HepG2 (cell line): ENCODE data around the gene LHX3. TPM values are rescaled to one million over a fixed set of nuclear protein-coding genes. Genes with fewer than 3 reads are reported as not detected.

Experiments used
- ARNT2 ChIP-seq: sonication (generic); formaldehyde crosslinking; IDR thresholded peaks from 2 replicates; pipeline ENCODE4 v1.8.0; 2022; ENCODE audit warnings: mild to moderate bottlenecking, low read depth, missing genetic modification reagents, moderate library complexity
- CENPBD1 ChIP-seq: sonication (generic); formaldehyde crosslinking; IDR thresholded peaks from 2 replicates; pipeline ENCODE4 v1.8.0; 2022; ENCODE audit warnings: missing genetic modification reagents, low read depth, mild to moderate bottlenecking, borderline replicate concordance
- CHD4 ChIP-seq: fragments of 200-600 bp; sonication (generic); IDR thresholded peaks from 2 replicates; pipeline ENCODE4 v1.7.0; 2017; ENCODE audit warnings: mild to moderate bottlenecking, low read length, borderline replicate concordance
- CSRNP1 ChIP-seq: sonication (generic); formaldehyde crosslinking; IDR thresholded peaks from 2 replicates; pipeline ENCODE4 v1.8.1; 2023; ENCODE audit warnings: mild to moderate bottlenecking, missing genetic modification reagents
- HNRNPUL1 ChIP-seq: fragments of 200-400 bp; formaldehyde crosslinking; IDR thresholded peaks from 2 replicates; pipeline ENCODE4 v1.6.1; 2017; ENCODE audit warnings: low read depth, mild to moderate bottlenecking, low read length, moderate library complexity
- HOXA3 ChIP-seq: sonication (generic); formaldehyde crosslinking; IDR thresholded peaks from 2 replicates; pipeline ENCODE4 v1.5.0; 2020; ENCODE audit warnings: missing genetic modification reagents
- IRX3 ChIP-seq: sonication (generic); formaldehyde crosslinking; IDR thresholded peaks from 2 replicates; pipeline ENCODE4 v1.8.1; 2023; ENCODE audit warnings: mild to moderate bottlenecking, low read depth, missing genetic modification reagents, borderline replicate concordance
- MNT ChIP-seq: fragments of 450-650 bp; IDR thresholded peaks from 2 replicates; pipeline ENCODE4 v1.6.1; 2016
- PRPF4 ChIP-seq: fragments of 200-400 bp; formaldehyde crosslinking; IDR thresholded peaks from 2 replicates; pipeline ENCODE4 v1.6.1; 2016; ENCODE audit warnings: low read length, low read depth; ENCODE audit not compliant: poor library complexity, severe bottlenecking
- REXO4 ChIP-seq: sonication (generic); formaldehyde crosslinking; IDR thresholded peaks from 2 replicates; pipeline ENCODE4 v1.8.0; 2022; ENCODE audit warnings: missing genetic modification reagents, mild to moderate bottlenecking, borderline replicate concordance
- RFX5 ChIP-seq: IDR thresholded peaks from 2 replicates; pipeline ENCODE4 v1.6.1; 2011; ENCODE audit warnings: low read depth, low read length, improper control_type of control experiment
- TGIF2 ChIP-seq: IDR thresholded peaks from 2 replicates; pipeline ENCODE4 v1.6.1; 2016; ENCODE audit warnings: control low read depth, missing compliant biosample characterization
- UBTF ChIP-seq: sonication (generic); formaldehyde crosslinking; IDR thresholded peaks from 2 replicates; pipeline ENCODE4 v1.4.0; 2020; ENCODE audit warnings: mild to moderate bottlenecking, missing genetic modification reagents
- ZHX2 ChIP-seq, 2 experiments: sonication (generic) in 1 of 2; formaldehyde crosslinking in 1 of 2; IDR thresholded peaks; 2 replicates each; pipeline versions ENCODE4 v1.6.1 to v1.9.0; 2014 to 2022; ENCODE audit warnings: antibody characterized with exemption in 1 of 2, borderline replicate concordance in 1 of 2, inconsistent platforms in 1 of 2, low read depth in 1 of 2, missing genetic modification reagents in 1 of 2
- polyA plus RNA-seq, 8 experiments: library from polyadenylated mRNA; depleted of rRNA in 3 of 8; stranded (reverse) in 7 of 8; unstranded in 1 of 8; fragments of >200 nt; fragmentation: Illumina TruSeq in 4 of 8; extraction: Trizol in 4 of 8; gene quantifications; 2 replicates each; pipeline versions ENCODE4 v1.2.1 to v1.2.3, GENCODE V29; 2011 to 2016; ENCODE audit warnings: low read depth in 4 of 8, missing spikeins in 1 of 8, mixed read lengths in 1 of 8; ENCODE audit not compliant: insufficient read depth in 1 of 8
- total RNA-seq, 5 experiments: library from RNA; depleted of rRNA; stranded (reverse); fragments of >200 nt; fragmentation: Illumina TruSeq; extraction: Trizol; gene quantifications; 2 replicates each; pipeline ENCODE4 v1.2.3, GENCODE V29; 2016; ENCODE audit warnings: low read depth in 1 of 5

The LHX3 gene
- total and polyA plus RNA-seq, 2 of the 13 experiments (the other 11 are each of a cell fraction or from before 2014, with no cell fraction given), result not detected

GRCh38 chr9:136245219-136246150 is 40.6 kb upstream of the LHX3 start, which contains the start of gene QSOX2 (continued):
- TF ChIP-seq MNT (no peak), IRX3 (peak; percentile 16; the same call in 1 of the 2 replicates), HNRNPUL1 (no peak), UBTF (CRISPR knock-in tag) (peak; percentile 57; the same call in 1 of the 2 replicates), ARNT2 (no peak; the same call in 1 of the 2 replicates), PRPF4 (no peak), CENPBD1 (no peak), CSRNP1 (CRISPR knock-in tag) (no peak), RFX5 (peak; percentile 60; the same call in 1 of the 2 replicates), HOXA3 (peak; percentile 75), REXO4 (CRISPR knock-in tag) (no peak), TGIF2 (CRISPR knock-in tag) (peak; percentile 45; the same call in 1 of the 2 replicates), CHD4 (no peak), ZHX2 (IDR thresholded peaks at IDR 0.05; ENCODE audit: low read depth) (peak; percentile 25; the same call in 1 of the 2 replicates), ZHX2 (CRISPR knock-in tag; IDR thresholded peaks at IDR 0.05; ENCODE audit: borderline replicate concordance) (0 out of 2 replicates have a peak, but pooled peaks have one; percentile 29)
